HG02938 (cell line): ENCODE measurements around the gene ZMYM2.
"Not testable (repeated sequence)": the region's sequence is repeated elsewhere in the genome, so short reads cannot be mapped to it uniquely, and the experiment has no call there.

Source experiments
- ATAC-seq: cut with Tn5 transposase; IDR thresholded peaks from one replicate; pipeline ENCODE4 v1.9.1; 2021; ENCODE audit warnings: mild to moderate bottlenecking, moderate library complexity; ENCODE audit not compliant: unreplicated experiment

Gene ZMYM2

GRCh38 chr13:19958155-19959111 is at the start of gene ZMYM2:
Gene ZMYM2 (plus strand): TSS chr13:19958727. CDS start chr13:19993073, 34,346 bp downstream.
- peak; percentile 58 for ATAC-seq

- no peak for ATAC-seq
Observed at GRCh38 chr13:19910336-19911072, 48.0 kb upstream of the ZMYM2 start.

GRCh38 chr13:19927117-19927748 is 31.3 kb upstream of the ZMYM2 start:
- no peak for ATAC-seq

GRCh38 chr13:19940106-19940505 is 18.4 kb upstream of the ZMYM2 start:
- ATAC-seq = no peak

GRCh38 chr13:19950374-19950773 is 8.2 kb upstream of the ZMYM2 start:
- no peak for ATAC-seq

- no peak for ATAC-seq
Observed at GRCh38 chr13:19952850-19953249, 5.7 kb upstream of the ZMYM2 start.

- ATAC-seq = no peak
Observed at GRCh38 chr13:19955873-19956559, 2.5 kb upstream of the ZMYM2 start.

- ATAC-seq = peak; percentile 31
Observed at GRCh38 chr13:19957320-19958154, 990 bp upstream of the ZMYM2 start.

- ATAC-seq = no peak
Observed at GRCh38 chr13:19959141-19959830, 759 bp downstream of the ZMYM2 start.

GRCh38 chr13:19959831-19960652 is 1.5 kb downstream of the ZMYM2 start:
- ATAC-seq = peak; percentile 42

- ATAC-seq = no peak
Observed at GRCh38 chr13:19960653-19960976, 2.1 kb downstream of the ZMYM2 start.

- no peak for ATAC-seq
Observed at GRCh38 chr13:19961489-19961888, 3.0 kb downstream of the ZMYM2 start.

- ATAC-seq = no peak
Observed at GRCh38 chr13:19961924-19962323, 3.4 kb downstream of the ZMYM2 start.

- ATAC-seq = no peak
Observed at GRCh38 chr13:19962894-19963293, 4.4 kb downstream of the ZMYM2 start.

- ATAC-seq = no peak
Observed at GRCh38 chr13:19967621-19968020, 9.1 kb downstream of the ZMYM2 start.

- ATAC-seq = not testable (repeated sequence)
Observed at GRCh38 chr13:19974498-19975009, 16.0 kb downstream of the ZMYM2 start.

- no peak for ATAC-seq
Observed at GRCh38 chr13:19978831-19979437, 20.4 kb downstream of the ZMYM2 start.

- ATAC-seq = no peak
Observed at GRCh38 chr13:19981685-19982238, 23.2 kb downstream of the ZMYM2 start.
